ENCODE results near the gene MRAP. TPM values are rescaled to one million over a fixed set of nuclear protein-coding genes. Genes with fewer than 3 reads are reported as not detected.

The MRAP gene
- total RNA-seq, 2 experiments from 2014 or later = not detected

- no peaks in the 10 kb centered on the region for H3K9me3 Mint-ChIP-seq
- no peak overlapping the region for H3K27ac Mint-ChIP-seq
- peaks cover 4% of the 10 kb centered on the region for H3K4me1 Mint-ChIP-seq (ENCODE audit: low read depth)
- intact Hi-C loops (cut with micrococcal nuclease) = no loop called here
- peaks cover 55% of the 10 kb centered on the region for H3K36me3 Mint-ChIP-seq
- POLR2A ChIA-PET = no interaction called here
- CTCF ChIA-PET = no interaction called here
- no peak overlapping the region for H3K4me3 Mint-ChIP-seq
- no peaks in the 10 kb centered on the region for H3K27me3 Mint-ChIP-seq
- no peak for DNase-seq
These were observed 17.0 kb downstream of the MRAP start for GRCh38 chr21:32315511-32316281.

- POLR2A ChIA-PET = no interaction called here
- no peak for DNase-seq
- intact Hi-C loops (cut with micrococcal nuclease) = no loop called here
- no peaks in the 10 kb centered on the region for H3K4me1 Mint-ChIP-seq (ENCODE audit: low read depth)
- no peak overlapping the region for H3K4me3 Mint-ChIP-seq
- no peaks in the 10 kb centered on the region for H3K9me3 Mint-ChIP-seq
- CTCF ChIA-PET = no interaction called here
- peaks cover 53% of the 10 kb centered on the region for H3K36me3 Mint-ChIP-seq
- H3K27me3 Mint-ChIP-seq = no peaks in the 10 kb centered on the region
- no peak overlapping the region for H3K27ac Mint-ChIP-seq
These were observed 17.9 kb downstream of the MRAP start for GRCh38 chr21:32316361-32317215.

GRCh38 chr21:32317726-32318125 is 19.1 kb downstream of the MRAP start:
- H3K36me3 Mint-ChIP-seq = peaks cover 51% of the 10 kb centered on the region
- CTCF ChIA-PET = no interaction called here
- no peak overlapping the region for H3K27ac Mint-ChIP-seq

GRCh38 chr21:32319012-32319411 is 20.4 kb downstream of the MRAP start:
- Mint-ChIP-seq H3K9me3 (no peaks in the 10 kb centered on the region), H3K36me3 (peaks cover 61% of the 10 kb centered on the region), H3K4me3 (no peak overlapping the region), H3K27ac (no peak overlapping the region), H3K27me3 (no peaks in the 10 kb centered on the region), H3K4me1 (ENCODE audit: low read depth) (no peaks in the 10 kb centered on the region)
- intact Hi-C loops (cut with micrococcal nuclease) = no loop called here
- DNase-seq = no peak
- POLR2A ChIA-PET = no interaction called here
- CTCF ChIA-PET = no interaction called here

More at GRCh38 chr21:32317726-32318125, 19.1 kb downstream of the MRAP start:
- Mint-ChIP-seq H3K4me1 (ENCODE audit: low read depth) (no peaks in the 10 kb centered on the region), H3K9me3 (no peaks in the 10 kb centered on the region), H3K4me3 (no peak overlapping the region), H3K27me3 (no peaks in the 10 kb centered on the region)
- DNase-seq = no peak
- POLR2A ChIA-PET = no interaction called here
- intact Hi-C loops (cut with micrococcal nuclease) = no loop called here

- H3K27ac Mint-ChIP-seq = no peak overlapping the region
- no peaks in the 10 kb centered on the region for H3K4me1 Mint-ChIP-seq (ENCODE audit: low read depth)
- ChIA-PET CTCF (no interaction called here), POLR2A (no interaction called here)
- no peak overlapping the region for H3K4me3 Mint-ChIP-seq
- no peaks in the 10 kb centered on the region for H3K9me3 Mint-ChIP-seq
- H3K36me3 Mint-ChIP-seq = peaks cover 64% of the 10 kb centered on the region
- no peaks in the 10 kb centered on the region for H3K27me3 Mint-ChIP-seq
- no peak for DNase-seq
- intact Hi-C loops (cut with micrococcal nuclease) = no loop called here
These were observed 21.4 kb downstream of the MRAP start for GRCh38 chr21:32320059-32320458.

GRCh38 chr21:32320726-32321125 is 22.1 kb downstream of the MRAP start:
- POLR2A ChIA-PET = no interaction called here
- DNase-seq = no peak
- intact Hi-C loops (cut with micrococcal nuclease) = no loop called here
- Mint-ChIP-seq H3K4me1 (ENCODE audit: low read depth) (no peaks in the 10 kb centered on the region), H3K27me3 (no peaks in the 10 kb centered on the region), H3K27ac (no peak overlapping the region), H3K36me3 (peaks cover 69% of the 10 kb centered on the region), H3K4me3 (no peak overlapping the region), H3K9me3 (no peaks in the 10 kb centered on the region)
- CTCF ChIA-PET = no interaction called here

GRCh38 chr21:32321480-32321879 is 22.8 kb downstream of the MRAP start:
- Mint-ChIP-seq H3K9me3 (no peaks in the 10 kb centered on the region), H3K36me3 (peaks cover 71% of the 10 kb centered on the region), H3K4me1 (ENCODE audit: low read depth) (no peaks in the 10 kb centered on the region), H3K27me3 (no peaks in the 10 kb centered on the region), H3K27ac (no peak overlapping the region), H3K4me3 (no peak overlapping the region)
- intact Hi-C loops (cut with micrococcal nuclease) = no loop called here
- ChIA-PET CTCF (no interaction called here), POLR2A (no interaction called here)
- no peak for DNase-seq

GRCh38 chr21:32322103-32322502 is 23.4 kb downstream of the MRAP start:
- ChIA-PET CTCF (no interaction called here), POLR2A (no interaction called here)
- Mint-ChIP-seq H3K27me3 (no peaks in the 10 kb centered on the region), H3K27ac (no peak overlapping the region), H3K4me1 (ENCODE audit: low read depth) (no peaks in the 10 kb centered on the region), H3K36me3 (peaks cover 72% of the 10 kb centered on the region), H3K4me3 (no peak overlapping the region), H3K9me3 (no peaks in the 10 kb centered on the region)
- no peak for DNase-seq
- intact Hi-C loops (cut with micrococcal nuclease) = no loop called here

- CTCF ChIA-PET = interaction anchor here (0.7 to 1.0 kb wide), 2 partner anchors 15 to 278 kb away, joined by 3 to 4 read pairs; no protein-coding TSS in a partner anchor
- POLR2A ChIA-PET = no interaction called here
- Mint-ChIP-seq H3K27me3 (no peaks in the 10 kb centered on the region), H3K27ac (no peak overlapping the region), H3K9me3 (no peaks in the 10 kb centered on the region), H3K4me3 (no peak overlapping the region), H3K36me3 (peaks cover 71% of the 10 kb centered on the region), H3K4me1 (ENCODE audit: low read depth) (no peaks in the 10 kb centered on the region)
- intact Hi-C loops (cut with micrococcal nuclease) = no loop called here
- DNase-seq = no peak
These were observed 24.0 kb downstream of the MRAP start for GRCh38 chr21:32322676-32323075.

GRCh38 chr21:32325706-32326105 is 27.1 kb downstream of the MRAP start:
- Mint-ChIP-seq H3K9me3 (no peaks in the 10 kb centered on the region), H3K4me3 (no peak overlapping the region), H3K4me1 (ENCODE audit: low read depth) (no peaks in the 10 kb centered on the region), H3K36me3 (peaks cover 70% of the 10 kb centered on the region), H3K27ac (no peak overlapping the region), H3K27me3 (no peaks in the 10 kb centered on the region)
- intact Hi-C loops (cut with micrococcal nuclease) = no loop called here
- DNase-seq = no peak
- POLR2A ChIA-PET = no interaction called here
- CTCF ChIA-PET = no interaction called here

- no peaks in the 10 kb centered on the region for H3K27me3 Mint-ChIP-seq
- POLR2A ChIA-PET = no interaction called here
- H3K4me1 Mint-ChIP-seq (ENCODE audit: low read depth) = no peaks in the 10 kb centered on the region
- intact Hi-C loops (cut with micrococcal nuclease) = no loop called here
- no peak overlapping the region for H3K4me3 Mint-ChIP-seq
- DNase-seq = no peak
- H3K36me3 Mint-ChIP-seq = peaks cover 79% of the 10 kb centered on the region
- no peaks in the 10 kb centered on the region for H3K9me3 Mint-ChIP-seq
- CTCF ChIA-PET = no interaction called here
- no peak overlapping the region for H3K27ac Mint-ChIP-seq
These were observed 29.9 kb downstream of the MRAP start for GRCh38 chr21:32328595-32328994.

- intact Hi-C loops (cut with micrococcal nuclease) = no loop called here
- ChIA-PET CTCF (no interaction called here), POLR2A (no interaction called here)
- no peak overlapping the region for H3K27ac Mint-ChIP-seq
- peaks cover 77% of the 10 kb centered on the region for H3K36me3 Mint-ChIP-seq
- no peaks in the 10 kb centered on the region for H3K4me1 Mint-ChIP-seq (ENCODE audit: low read depth)
- no peaks in the 10 kb centered on the region for H3K27me3 Mint-ChIP-seq
- H3K4me3 Mint-ChIP-seq = no peak overlapping the region
- DNase-seq = no peak
- no peaks in the 10 kb centered on the region for H3K9me3 Mint-ChIP-seq
These were observed 30.7 kb downstream of the MRAP start for GRCh38 chr21:32329331-32329730.

- POLR2A ChIA-PET = no interaction called here
- intact Hi-C loops (cut with micrococcal nuclease) = no loop called here
- Mint-ChIP-seq H3K4me1 (ENCODE audit: low read depth) (no peaks in the 10 kb centered on the region), H3K4me3 (no peak overlapping the region), H3K27me3 (no peaks in the 10 kb centered on the region), H3K27ac (no peak overlapping the region), H3K9me3 (no peaks in the 10 kb centered on the region), H3K36me3 (peaks cover 76% of the 10 kb centered on the region)
- CTCF ChIA-PET = interaction anchor here (1.9 kb wide), 1 partner anchor 271 kb away, joined by 4 read pairs; no protein-coding TSS in a partner anchor
- no peak for DNase-seq
These were observed 31.1 kb downstream of the MRAP start for GRCh38 chr21:32329776-32330175.

All from activated CD4-positive, alpha-beta memory T cell treated with anti-CD3 and anti-CD28 coated beads for 36 hours (primary cell).